ENCODE data around the gene DMPK. TPM values are rescaled to one million over a fixed set of nuclear protein-coding genes. Genes with fewer than 3 reads are reported as not detected.
A peak's percentile ranks its signal among the peaks of the same experiment; 100 is the strongest.

Gene DMPK
- total RNA-seq, 4 donors from 2014 or later, result 18.9 to 32.6 (median 26.3) TPM

DNA sequence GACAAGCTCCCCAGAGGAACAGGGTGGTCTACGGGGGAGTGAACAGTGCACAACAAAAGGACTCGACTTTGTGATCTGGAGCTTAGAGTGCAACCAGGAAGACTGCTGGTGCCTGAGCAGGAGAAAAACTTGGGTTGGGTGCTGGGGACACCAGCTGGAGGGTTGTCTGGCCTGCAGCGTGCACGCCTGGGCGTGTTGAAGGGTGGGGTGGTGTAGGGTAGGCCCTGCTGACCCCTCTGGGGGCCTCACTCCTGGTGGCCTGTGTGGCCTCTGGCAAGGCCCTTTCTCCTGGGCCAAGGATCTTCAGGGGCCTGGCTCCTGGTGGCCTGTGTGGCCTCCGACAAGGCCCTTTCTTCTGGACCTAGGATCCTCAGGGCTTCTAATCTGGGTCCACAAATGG is 37.5 kb upstream of the DMPK start:
- no peak overlapping the region for H3K27ac ChIP-seq
- no peaks in the 10 kb centered on the region for H3K9me3 ChIP-seq
- H3K4me1 ChIP-seq, result peaks cover 0 to 4% of the 10 kb centered on the region in 2 donors
- no peak overlapping the region for H3K4me3 ChIP-seq (replicated peaks in 1 of 3)
- TF ChIP-seq, protein P1, sequence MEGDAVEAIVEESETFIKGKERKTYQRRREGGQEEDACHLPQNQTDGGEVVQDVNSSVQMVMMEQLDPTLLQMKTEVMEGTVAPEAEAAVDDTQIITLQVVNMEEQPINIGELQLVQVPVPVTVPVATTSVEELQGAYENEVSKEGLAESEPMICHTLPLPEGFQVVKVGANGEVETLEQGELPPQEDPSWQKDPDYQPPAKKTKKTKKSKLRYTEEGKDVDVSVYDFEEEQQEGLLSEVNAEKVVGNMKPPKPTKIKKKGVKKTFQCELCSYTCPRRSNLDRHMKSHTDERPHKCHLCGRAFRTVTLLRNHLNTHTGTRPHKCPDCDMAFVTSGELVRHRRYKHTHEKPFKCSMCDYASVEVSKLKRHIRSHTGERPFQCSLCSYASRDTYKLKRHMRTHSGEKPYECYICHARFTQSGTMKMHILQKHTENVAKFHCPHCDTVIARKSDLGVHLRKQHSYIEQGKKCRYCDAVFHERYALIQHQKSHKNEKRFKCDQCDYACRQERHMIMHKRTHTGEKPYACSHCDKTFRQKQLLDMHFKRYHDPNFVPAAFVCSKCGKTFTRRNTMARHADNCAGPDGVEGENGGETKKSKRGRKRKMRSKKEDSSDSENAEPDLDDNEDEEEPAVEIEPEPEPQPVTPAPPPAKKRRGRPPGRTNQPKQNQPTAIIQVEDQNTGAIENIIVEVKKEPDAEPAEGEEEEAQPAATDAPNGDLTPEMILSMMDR (IDR thresholded peaks at IDR 0.05), result no peak
- no peak for TF ChIP-seq POLR2A (IDR thresholded peaks at IDR 0.05)
- peaks cover 12 to 30% of the 10 kb centered on the region in 2 donors for H3K36me3 ChIP-seq
- H3K27me3 ChIP-seq, result no peaks in the 10 kb centered on the region
- intact Hi-C loops (cut with DNase I), result loop anchor here (5.0 kb wide), 1 partner anchor 63 kb away; no protein-coding TSS in a partner anchor
- DNase-seq, result no peak
- WGBS, 2 donors, result 91% methylated on average over 6 of the region's 6 CpGs

GRCh38 chr19:45817725-45818301 is 35.5 kb upstream of the DMPK start:
- TF ChIP-seq, protein P1 (IDR thresholded peaks at IDR 0.05), result no peak
- TF ChIP-seq POLR2A (IDR thresholded peaks at IDR 0.05), result no peak
- Histone ChIP-seq H3K27me3 (no peaks in the 10 kb centered on the region), H3K4me3 (replicated peaks in 1 of 3) (no peak overlapping the region), H3K27ac (no peak overlapping the region), H3K4me1 (peaks cover 0 to 4% of the 10 kb centered on the region in 2 donors), H3K36me3 (peaks cover 6 to 14% of the 10 kb centered on the region in 2 donors), H3K9me3 (no peaks in the 10 kb centered on the region)
- peak in 1 of 2 donors; percentile 24 for DNase-seq
- WGBS, 2 donors, result 67 to 85% methylated on average over 11 to 19 of the region's 19 CpGs
- intact Hi-C loops (cut with DNase I), result loop anchor here (5.0 kb wide), 1 partner anchor 64 kb away; no protein-coding TSS in a partner anchor

- peak; percentile 93 to 95 for DNase-seq
- H3K36me3 ChIP-seq, result peaks cover 3 to 8% of the 10 kb centered on the region in 2 donors
- intact Hi-C loops (cut with DNase I), result loop anchor here (5.0 kb wide), 1 partner anchor 65 kb away; no protein-coding TSS in a partner anchor
- no peak overlapping the region for H3K4me3 ChIP-seq (replicated peaks in 1 of 3)
- no peak for TF ChIP-seq POLR2A (IDR thresholded peaks at IDR 0.05)
- TF ChIP-seq, protein P1 (IDR thresholded peaks at IDR 0.05), result peak; percentile 93 to 99 (median 97)
- 16 to 25% methylated on average over 23 to 24 of the region's 24 CpGs for WGBS, 2 donors
- no peaks in the 10 kb centered on the region for H3K27me3 ChIP-seq
- H3K27ac ChIP-seq, result no peak overlapping the region
- no peaks in the 10 kb centered on the region for H3K9me3 ChIP-seq
- peaks cover 0 to 4% of the 10 kb centered on the region in 2 donors for H3K4me1 ChIP-seq
These were observed 34.9 kb upstream of the DMPK start for GRCh38 chr19:45817010-45817724.

GRCh38 chr19:45816236-45817009 is 34.1 kb upstream of the DMPK start:
- no peak for DNase-seq
- peaks cover 0 to 4% of the 10 kb centered on the region in 2 donors for H3K4me1 ChIP-seq
- intact Hi-C loops (cut with DNase I), result loop anchor here (5.0 kb wide), 1 partner anchor 66 kb away; no protein-coding TSS in a partner anchor
- no peak overlapping the region for H3K4me3 ChIP-seq (replicated peaks in 1 of 3)
- no peaks in the 10 kb centered on the region for H3K9me3 ChIP-seq
- peaks cover 3 to 4% of the 10 kb centered on the region in 2 donors for H3K36me3 ChIP-seq
- H3K27ac ChIP-seq, result no peak overlapping the region
- H3K27me3 ChIP-seq, result no peaks in the 10 kb centered on the region
- 73 to 97% methylated on average over 12 to 16 of the region's 18 CpGs for WGBS, 2 donors
- TF ChIP-seq POLR2A (IDR thresholded peaks at IDR 0.05), result no peak
- TF ChIP-seq, protein P1 (IDR thresholded peaks at IDR 0.05), result no peak
